WTC11 (cell line): ENCODE results near the gene ADGRA1. TPM values are rescaled to one million over a fixed set of nuclear protein-coding genes. Genes with fewer than 3 reads are reported as not detected.

ENCODE experiments used
- ATAC-seq: fragments of 200-7000 bp; cut with Tn5 transposase; 2 replicates; pipeline ENCODE4 v1.10.0; 2021; ENCODE audit warnings: mild to moderate bottlenecking, moderate library complexity
- CTCF ChIA-PET: fragments of 300-600 bp; sonication (Branson Sonifier 250); formaldehyde crosslinking; loops from one replicate; lab custom pipeline; 2021; ENCODE audit warnings: antibody characterized with exemption; lab: Charles Lee
- POLR2A ChIA-PET: fragments of 350-600 bp; sonication (Branson Sonifier 250); formaldehyde crosslinking; loops from one replicate; lab custom pipeline; 2021; ENCODE audit warnings: antibody characterized with exemption; lab: Charles Lee
- DNase-seq: peaks from one replicate; pipeline ENCODE4 v3.0.0; 2021; ENCODE audit warnings: low spot score
- H3K27ac Mint-ChIP-seq: 2 replicates; pipeline ENCODE4 v1.8.0; 2021; ENCODE audit warnings: mixed read lengths
- H3K27me3 Mint-ChIP-seq: 2 replicates; pipeline ENCODE4 v1.8.0; 2021; ENCODE audit warnings: low read depth, mild to moderate bottlenecking, moderate library complexity, mixed read lengths
- H3K36me3 Mint-ChIP-seq: 2 replicates; pipeline ENCODE4 v1.8.0; 2021; ENCODE audit warnings: mixed read lengths
- H3K4me1 Mint-ChIP-seq: 2 replicates; pipeline ENCODE4 v1.8.0; 2022; ENCODE audit warnings: mixed read lengths
- H3K4me3 Mint-ChIP-seq: 2 replicates; pipeline ENCODE4 v1.8.0; 2021; ENCODE audit warnings: mild to moderate bottlenecking, moderate library complexity, mixed read lengths
- H3K9me3 Mint-ChIP-seq: 2 replicates; pipeline ENCODE4 v1.8.0; 2021; ENCODE audit warnings: mixed read lengths
- ATF1 ChIP-seq: sonication (generic); formaldehyde crosslinking; IDR thresholded peaks from 2 replicates; pipeline ENCODE4 v1.8.1; 2023; ENCODE audit warnings: mild to moderate bottlenecking, moderate library complexity, missing genetic modification reagents
- CBFB ChIP-seq: sonication (generic); formaldehyde crosslinking; IDR thresholded peaks from 2 replicates; pipeline ENCODE4 v1.8.1; 2022; ENCODE audit warnings: mild to moderate bottlenecking, low read depth, missing genetic modification reagents
- ELF4 ChIP-seq: sonication (generic); formaldehyde crosslinking; IDR thresholded peaks from 2 replicates; pipeline ENCODE4 v1.8.1; 2022; ENCODE audit warnings: low read depth, mild to moderate bottlenecking, moderate library complexity, missing genetic modification reagents
- ESRRA ChIP-seq: sonication (generic); formaldehyde crosslinking; IDR thresholded peaks from 2 replicates; pipeline ENCODE4 v1.8.1; 2022; ENCODE audit warnings: mild to moderate bottlenecking, missing genetic modification reagents, borderline replicate concordance
- GRHL2 ChIP-seq: fragments of 250-450 bp; sonication (Bioruptor Pico); IDR thresholded peaks from 2 replicates; pipeline ENCODE4 v1.8.0; 2022; ENCODE audit warnings: mild to moderate bottlenecking, moderate library complexity; ENCODE audit not compliant: insufficient replicate concordance, severe bottlenecking
- IRF1 ChIP-seq: sonication (generic); formaldehyde crosslinking; IDR thresholded peaks from 2 replicates; pipeline ENCODE4 v1.8.0; 2023; ENCODE audit warnings: missing genetic modification reagents
- MXD4 ChIP-seq: fragments of 250-450 bp; sonication (Bioruptor Pico); IDR thresholded peaks from 2 replicates; pipeline ENCODE4 v1.8.0; 2021; ENCODE audit warnings: mild to moderate bottlenecking, moderate library complexity, borderline replicate concordance
- NR1H2 ChIP-seq: sonication (generic); formaldehyde crosslinking; IDR thresholded peaks from 2 replicates; pipeline ENCODE4 v1.9.0; 2021; ENCODE audit warnings: mild to moderate bottlenecking, moderate library complexity, missing genetic modification reagents
- NR3C1 ChIP-seq: sonication (generic); formaldehyde crosslinking; conservative IDR thresholded peaks from 2 replicates; pipeline ENCODE4 v1.8.1; 2023; ENCODE audit warnings: low read depth, mild to moderate bottlenecking, missing genetic modification reagents
- PRRX2 ChIP-seq: fragments of 250-450 bp; sonication (Bioruptor Pico); IDR thresholded peaks from 2 replicates; pipeline ENCODE4 v1.8.0; 2021; ENCODE audit warnings: mild to moderate bottlenecking
- SOX15 ChIP-seq: fragments of 250-450 bp; sonication (Bioruptor Pico); IDR thresholded peaks from 2 replicates; pipeline ENCODE4 v1.9.0; 2021; ENCODE audit warnings: mild to moderate bottlenecking
- SP1 ChIP-seq: sonication (generic); formaldehyde crosslinking; conservative IDR thresholded peaks from 2 replicates; pipeline ENCODE4 v1.8.1; 2022; ENCODE audit warnings: missing genetic modification reagents
- ZNF121 ChIP-seq: sonication (generic); formaldehyde crosslinking; IDR thresholded peaks from 2 replicates; pipeline ENCODE4 v1.8.0; 2023; ENCODE audit warnings: missing genetic modification reagents
- ZNF138 ChIP-seq: sonication (generic); formaldehyde crosslinking; conservative IDR thresholded peaks from 2 replicates; pipeline ENCODE4 v1.8.1; 2022; ENCODE audit warnings: mild to moderate bottlenecking, moderate library complexity, missing genetic modification reagents
- ZNF396 ChIP-seq: fragments of 250-450 bp; sonication (Bioruptor Pico); IDR thresholded peaks from 2 replicates; pipeline ENCODE4 v1.8.0; 2021; ENCODE audit warnings: mild to moderate bottlenecking, moderate library complexity, borderline replicate concordance
- ZNF671 ChIP-seq: fragments of 250-450 bp; sonication (Bioruptor Pico); IDR thresholded peaks from 2 replicates; pipeline ENCODE4 v1.8.0; 2021; ENCODE audit warnings: mild to moderate bottlenecking
- total RNA-seq: library from RNA; stranded (reverse); gene quantifications from 3 replicates; pipeline ENCODE4 v1.2.3, GENCODE V29; 2021
- TF ChIP-seq, protein P1 (sequence below): fragments of 250-450 bp; sonication (Bioruptor Pico); IDR thresholded peaks from 2 replicates; pipeline ENCODE4 v1.9.0; 2021; ENCODE audit warnings: mild to moderate bottlenecking, borderline replicate concordance

ADGRA1 gene
- total RNA-seq, 1 experiment from 2014 or later = 0.20 TPM

DNA sequence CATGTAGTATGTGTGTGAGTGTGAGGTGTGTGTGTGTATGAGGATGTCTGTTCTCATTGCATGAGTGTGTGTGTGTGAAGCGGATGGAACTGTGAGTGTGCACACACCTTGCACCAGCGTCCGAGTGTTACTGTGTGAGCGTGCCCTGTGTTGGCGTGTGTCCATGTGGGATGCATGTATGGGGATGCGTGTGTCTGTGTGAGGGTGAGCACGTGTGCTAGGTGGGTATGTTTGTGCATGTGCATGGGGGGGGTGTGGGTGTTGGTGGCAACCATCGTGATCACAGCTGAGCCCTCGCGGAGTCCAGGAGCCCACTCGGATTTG, 78.7 kb downstream of the ADGRA1 start:
- CTCF ChIA-PET = no interaction called here
- TF ChIP-seq ELF4 (CRISPR knock-in tag) = no peak
- TF ChIP-seq MXD4 (CRISPR knock-in tag) = no peak
- no peak for TF ChIP-seq IRF1 (CRISPR knock-in tag)
- no peak for TF ChIP-seq SP1 (CRISPR knock-in tag)
- TF ChIP-seq ZNF121 (CRISPR knock-in tag) = no peak
- TF ChIP-seq PRRX2 (CRISPR knock-in tag) = no peak
- no peak for TF ChIP-seq SOX15 (CRISPR knock-in tag)
- no peak for TF ChIP-seq ATF1 (CRISPR knock-in tag)
- TF ChIP-seq GRHL2 = no peak
- no peak for TF ChIP-seq ZNF396
- TF ChIP-seq ZNF671 = no peak
- no peak for TF ChIP-seq ZNF138 (CRISPR knock-in tag)
- TF ChIP-seq CBFB (CRISPR knock-in tag) = no peak
- no peak for TF ChIP-seq ESRRA
- POLR2A ChIA-PET = no interaction called here
- ATAC-seq = no peak
- H3K36me3 Mint-ChIP-seq = peaks cover 21% of the 10 kb centered on the region
- peaks cover 17% of the 10 kb centered on the region for H3K4me1 Mint-ChIP-seq
- peak overlapping the region; percentile 36 for H3K27ac Mint-ChIP-seq
- no peak overlapping the region for H3K4me3 Mint-ChIP-seq
- 0 out of 2 replicates have a peak, but pooled peaks cover 4% of the 10 kb centered on the region for H3K9me3 Mint-ChIP-seq
- H3K27me3 Mint-ChIP-seq = no peaks in the 10 kb centered on the region
- DNase-seq = no peak

GRCh38 chr10:133166828-133167692, 79.3 kb downstream of the ADGRA1 start:
- DNase-seq (no peak), ATAC-seq (no peak)
- Mint-ChIP-seq H3K4me3 (no peak overlapping the region), H3K27me3 (no peaks in the 10 kb centered on the region), H3K36me3 (peaks cover 21% of the 10 kb centered on the region), H3K27ac (peak overlapping the region; percentile 36; the same call in 1 of the 2 replicates), H3K9me3 (0 out of 2 replicates have a peak, but pooled peaks cover 4% of the 10 kb centered on the region), H3K4me1 (peaks cover 17% of the 10 kb centered on the region)
- POLR2A ChIA-PET = no interaction called here
- TF ChIP-seq NR3C1 (CRISPR knock-in tag) (no peak), ELF4 (CRISPR knock-in tag) (no peak), NR1H2 (CRISPR knock-in tag) (no peak)
- TF ChIP-seq, protein P1, sequence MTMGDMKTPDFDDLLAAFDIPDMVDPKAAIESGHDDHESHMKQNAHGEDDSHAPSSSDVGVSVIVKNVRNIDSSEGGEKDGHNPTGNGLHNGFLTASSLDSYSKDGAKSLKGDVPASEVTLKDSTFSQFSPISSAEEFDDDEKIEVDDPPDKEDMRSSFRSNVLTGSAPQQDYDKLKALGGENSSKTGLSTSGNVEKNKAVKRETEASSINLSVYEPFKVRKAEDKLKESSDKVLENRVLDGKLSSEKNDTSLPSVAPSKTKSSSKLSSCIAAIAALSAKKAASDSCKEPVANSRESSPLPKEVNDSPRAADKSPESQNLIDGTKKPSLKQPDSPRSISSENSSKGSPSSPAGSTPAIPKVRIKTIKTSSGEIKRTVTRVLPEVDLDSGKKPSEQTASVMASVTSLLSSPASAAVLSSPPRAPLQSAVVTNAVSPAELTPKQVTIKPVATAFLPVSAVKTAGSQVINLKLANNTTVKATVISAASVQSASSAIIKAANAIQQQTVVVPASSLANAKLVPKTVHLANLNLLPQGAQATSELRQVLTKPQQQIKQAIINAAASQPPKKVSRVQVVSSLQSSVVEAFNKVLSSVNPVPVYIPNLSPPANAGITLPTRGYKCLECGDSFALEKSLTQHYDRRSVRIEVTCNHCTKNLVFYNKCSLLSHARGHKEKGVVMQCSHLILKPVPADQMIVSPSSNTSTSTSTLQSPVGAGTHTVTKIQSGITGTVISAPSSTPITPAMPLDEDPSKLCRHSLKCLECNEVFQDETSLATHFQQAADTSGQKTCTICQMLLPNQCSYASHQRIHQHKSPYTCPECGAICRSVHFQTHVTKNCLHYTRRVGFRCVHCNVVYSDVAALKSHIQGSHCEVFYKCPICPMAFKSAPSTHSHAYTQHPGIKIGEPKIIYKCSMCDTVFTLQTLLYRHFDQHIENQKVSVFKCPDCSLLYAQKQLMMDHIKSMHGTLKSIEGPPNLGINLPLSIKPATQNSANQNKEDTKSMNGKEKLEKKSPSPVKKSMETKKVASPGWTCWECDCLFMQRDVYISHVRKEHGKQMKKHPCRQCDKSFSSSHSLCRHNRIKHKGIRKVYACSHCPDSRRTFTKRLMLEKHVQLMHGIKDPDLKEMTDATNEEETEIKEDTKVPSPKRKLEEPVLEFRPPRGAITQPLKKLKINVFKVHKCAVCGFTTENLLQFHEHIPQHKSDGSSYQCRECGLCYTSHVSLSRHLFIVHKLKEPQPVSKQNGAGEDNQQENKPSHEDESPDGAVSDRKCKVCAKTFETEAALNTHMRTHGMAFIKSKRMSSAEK (CRISPR knock-in tag) = no peak
- CTCF ChIA-PET = no interaction called here
